ENCODE data around the gene TTLL11. TPM values are rescaled to one million over a fixed set of nuclear protein-coding genes. Genes with fewer than 3 reads are reported as not detected.

The TTLL11 gene
- total and polyA plus RNA-seq, 5 donors from 2014 or later = 2.0 to 6.1 (median 3.5) TPM

- H3K4me3 Mint-ChIP-seq = no peak overlapping the region
- H3K36me3 ChIP-seq (ENCODE audit: control insufficient read depth, insufficient read depth, low read length) = no peaks in the 10 kb centered on the region
- H3K27ac Mint-ChIP-seq = no peak overlapping the region
- ATAC-seq (ENCODE audit: low read depth in 2 of 2) = no peak
- no peaks in the 10 kb centered on the region for H3K9me3 Mint-ChIP-seq
- no peaks in the 10 kb centered on the region for H3K36me3 Mint-ChIP-seq
- H3K4me3 ChIP-seq (ENCODE audit: low read depth, low read length) = no peak overlapping the region
- H3K27ac ChIP-seq (ENCODE audit: insufficient read depth, low read length, poor library complexity, severe bottlenecking) = no peak overlapping the region
- no peaks in the 10 kb centered on the region for H3K27me3 Mint-ChIP-seq
- DNase-seq = no peak
- H3K4me1 ChIP-seq (ENCODE audit: control insufficient read depth, insufficient read depth, low read length, poor library complexity, severe bottlenecking) = no peaks in the 10 kb centered on the region
- H3K4me1 Mint-ChIP-seq = no peaks in the 10 kb centered on the region
- no peaks in the 10 kb centered on the region for H3K9me3 ChIP-seq (ENCODE audit: control insufficient read depth in 2 of 2, low read length in 2 of 2)
- H3K27me3 ChIP-seq (ENCODE audit: control insufficient read depth, insufficient read depth, low read length) = no peaks in the 10 kb centered on the region
Measured at GRCh38 chr9:121942313-121942712, 150.8 kb downstream of the TTLL11 start.

- ATAC-seq (ENCODE audit: low read depth in 2 of 2) (no peak), DNase-seq (no peak)
- no peaks in the 10 kb centered on the region for H3K4me1 Mint-ChIP-seq
- Histone ChIP-seq H3K9me3 (ENCODE audit: control insufficient read depth in 2 of 2, low read length in 2 of 2) (no peaks in the 10 kb centered on the region), H3K4me1 (ENCODE audit: control insufficient read depth, insufficient read depth, low read length, poor library complexity, severe bottlenecking) (no peaks in the 10 kb centered on the region), H3K4me3 (ENCODE audit: low read depth, low read length) (no peak overlapping the region), H3K27ac (ENCODE audit: insufficient read depth, low read length, poor library complexity, severe bottlenecking) (no peak overlapping the region), H3K27me3 (ENCODE audit: control insufficient read depth, insufficient read depth, low read length) (no peaks in the 10 kb centered on the region), H3K36me3 (ENCODE audit: control insufficient read depth, insufficient read depth, low read length) (no peaks in the 10 kb centered on the region)
- no peak overlapping the region for H3K27ac Mint-ChIP-seq
- H3K9me3 Mint-ChIP-seq = no peaks in the 10 kb centered on the region
- H3K4me3 Mint-ChIP-seq = no peak overlapping the region
- no peaks in the 10 kb centered on the region for H3K36me3 Mint-ChIP-seq
- no peaks in the 10 kb centered on the region for H3K27me3 Mint-ChIP-seq
Measured at GRCh38 chr9:121939643-121940042, 153.5 kb downstream of the TTLL11 start.

- no peak overlapping the region for H3K4me3 ChIP-seq (ENCODE audit: low read depth, low read length)
- Mint-ChIP-seq H3K36me3 (no peaks in the 10 kb centered on the region), H3K4me3 (no peak overlapping the region)
Measured at GRCh38 chr9:121938621-121939020, 154.5 kb downstream of the TTLL11 start.

GRCh38 chr9:121937240-121937639 is 155.9 kb downstream of the TTLL11 start:
- no peak overlapping the region for H3K4me3 ChIP-seq (ENCODE audit: low read depth, low read length)
- Mint-ChIP-seq H3K4me3 (no peak overlapping the region), H3K9me3 (peaks cover 0 to 1% (median 0%) of the 10 kb centered on the region in 7 donors), H3K36me3 (no peaks in the 10 kb centered on the region), H3K27ac (no peak overlapping the region), H3K4me1 (no peaks in the 10 kb centered on the region), H3K27me3 (no peaks in the 10 kb centered on the region)
- H3K4me1 ChIP-seq (ENCODE audit: control insufficient read depth, insufficient read depth, low read length, poor library complexity, severe bottlenecking) = no peaks in the 10 kb centered on the region
- no peak for DNase-seq
- H3K9me3 ChIP-seq (ENCODE audit: control insufficient read depth in 2 of 2, low read length in 2 of 2) = no peaks in the 10 kb centered on the region
- no peaks in the 10 kb centered on the region for H3K27me3 ChIP-seq (ENCODE audit: control insufficient read depth, insufficient read depth, low read length)
- no peak overlapping the region for H3K27ac ChIP-seq (ENCODE audit: insufficient read depth, low read length, poor library complexity, severe bottlenecking)
- H3K36me3 ChIP-seq (ENCODE audit: control insufficient read depth, insufficient read depth, low read length) = no peaks in the 10 kb centered on the region
- ATAC-seq (ENCODE audit: low read depth in 2 of 2) = no peak

More at GRCh38 chr9:121938621-121939020, 154.5 kb downstream of the TTLL11 start:
- Mint-ChIP-seq H3K27me3 (no peaks in the 10 kb centered on the region), H3K4me1 (no peaks in the 10 kb centered on the region), H3K27ac (no peak overlapping the region), H3K9me3 (no peaks in the 10 kb centered on the region)
- ATAC-seq (ENCODE audit: low read depth in 2 of 2) (no peak), DNase-seq (no peak)
- no peaks in the 10 kb centered on the region for H3K27me3 ChIP-seq (ENCODE audit: control insufficient read depth, insufficient read depth, low read length)
- no peak overlapping the region for H3K27ac ChIP-seq (ENCODE audit: insufficient read depth, low read length, poor library complexity, severe bottlenecking)
- no peaks in the 10 kb centered on the region for H3K9me3 ChIP-seq (ENCODE audit: control insufficient read depth in 2 of 2, low read length in 2 of 2)
- H3K36me3 ChIP-seq (ENCODE audit: control insufficient read depth, insufficient read depth, low read length) = no peaks in the 10 kb centered on the region
- no peaks in the 10 kb centered on the region for H3K4me1 ChIP-seq (ENCODE audit: control insufficient read depth, insufficient read depth, low read length, poor library complexity, severe bottlenecking)

- DNase-seq = no peak
Measured at GRCh38 chr9:121935739-121936138, 157.4 kb downstream of the TTLL11 start.

GRCh38 chr9:121930956-121931355 is 162.2 kb downstream of the TTLL11 start:
- H3K4me1 ChIP-seq (ENCODE audit: control insufficient read depth, insufficient read depth, low read length, poor library complexity, severe bottlenecking) = no peaks in the 10 kb centered on the region
- Mint-ChIP-seq H3K4me3 (no peak overlapping the region), H3K4me1 (no peaks in the 10 kb centered on the region), H3K27me3 (peaks cover 2% of the 10 kb centered on the region), H3K27ac (no peak overlapping the region), H3K36me3 (no peaks in the 10 kb centered on the region), H3K9me3 (peaks cover 0 to 1% (median 0%) of the 10 kb centered on the region in 7 donors)
- H3K27ac ChIP-seq (ENCODE audit: insufficient read depth, low read length, poor library complexity, severe bottlenecking) = no peak overlapping the region
- no peak for DNase-seq
- H3K9me3 ChIP-seq (ENCODE audit: control insufficient read depth in 2 of 2, low read length in 2 of 2) = no peaks in the 10 kb centered on the region
- H3K36me3 ChIP-seq (ENCODE audit: control insufficient read depth, insufficient read depth, low read length) = no peaks in the 10 kb centered on the region
- no peaks in the 10 kb centered on the region for H3K27me3 ChIP-seq (ENCODE audit: control insufficient read depth, insufficient read depth, low read length)
- no peak for ATAC-seq (ENCODE audit: low read depth in 2 of 2)
- no peak overlapping the region for H3K4me3 ChIP-seq (ENCODE audit: low read depth, low read length)

More at GRCh38 chr9:121935739-121936138, 157.4 kb downstream of the TTLL11 start:
- H3K36me3 ChIP-seq (ENCODE audit: control insufficient read depth, insufficient read depth, low read length) = no peaks in the 10 kb centered on the region
- no peaks in the 10 kb centered on the region for H3K27me3 Mint-ChIP-seq
- H3K4me1 ChIP-seq (ENCODE audit: control insufficient read depth, insufficient read depth, low read length, poor library complexity, severe bottlenecking) = no peaks in the 10 kb centered on the region
- no peak overlapping the region for H3K4me3 Mint-ChIP-seq
- no peak overlapping the region for H3K27ac Mint-ChIP-seq
- no peak overlapping the region for H3K4me3 ChIP-seq (ENCODE audit: low read depth, low read length)
- no peaks in the 10 kb centered on the region for H3K9me3 ChIP-seq (ENCODE audit: control insufficient read depth in 2 of 2, low read length in 2 of 2)
- H3K36me3 Mint-ChIP-seq = no peaks in the 10 kb centered on the region
- no peaks in the 10 kb centered on the region for H3K4me1 Mint-ChIP-seq
- peaks cover 0 to 1% (median 0%) of the 10 kb centered on the region in 7 donors for H3K9me3 Mint-ChIP-seq
- H3K27me3 ChIP-seq (ENCODE audit: control insufficient read depth, insufficient read depth, low read length) = no peaks in the 10 kb centered on the region
- H3K27ac ChIP-seq (ENCODE audit: insufficient read depth, low read length, poor library complexity, severe bottlenecking) = no peak overlapping the region
- ATAC-seq (ENCODE audit: low read depth in 2 of 2) = no peak

GRCh38 chr9:121929893-121930875 is 162.9 kb downstream of the TTLL11 start:
- H3K4me1 ChIP-seq (ENCODE audit: control insufficient read depth, insufficient read depth, low read length, poor library complexity, severe bottlenecking) = no peaks in the 10 kb centered on the region
- ATAC-seq (ENCODE audit: low read depth in 2 of 2) (no peak), DNase-seq (no peak)
- H3K27ac ChIP-seq (ENCODE audit: insufficient read depth, low read length, poor library complexity, severe bottlenecking) = no peak overlapping the region
- Mint-ChIP-seq H3K4me1 (no peaks in the 10 kb centered on the region), H3K9me3 (peaks cover 0 to 1% (median 0%) of the 10 kb centered on the region in 7 donors), H3K4me3 (no peak overlapping the region), H3K36me3 (no peaks in the 10 kb centered on the region), H3K27me3 (peaks cover 4% of the 10 kb centered on the region), H3K27ac (no peak overlapping the region)
- no peak overlapping the region for H3K4me3 ChIP-seq (ENCODE audit: low read depth, low read length)
- no peaks in the 10 kb centered on the region for H3K27me3 ChIP-seq (ENCODE audit: control insufficient read depth, insufficient read depth, low read length)
- H3K36me3 ChIP-seq (ENCODE audit: control insufficient read depth, insufficient read depth, low read length) = no peaks in the 10 kb centered on the region
- H3K9me3 ChIP-seq (ENCODE audit: control insufficient read depth in 2 of 2, low read length in 2 of 2) = no peaks in the 10 kb centered on the region

GRCh38 chr9:121927636-121928035 is 165.5 kb downstream of the TTLL11 start:
- Mint-ChIP-seq H3K9me3 (no peaks in the 10 kb centered on the region), H3K27ac (no peak overlapping the region), H3K27me3 (peaks cover 7% of the 10 kb centered on the region), H3K36me3 (peaks cover 4% of the 10 kb centered on the region), H3K4me3 (no peak overlapping the region), H3K4me1 (no peaks in the 10 kb centered on the region)
- Histone ChIP-seq H3K4me1 (ENCODE audit: control insufficient read depth, insufficient read depth, low read length, poor library complexity, severe bottlenecking) (no peaks in the 10 kb centered on the region), H3K36me3 (ENCODE audit: control insufficient read depth, insufficient read depth, low read length) (no peaks in the 10 kb centered on the region), H3K27ac (ENCODE audit: insufficient read depth, low read length, poor library complexity, severe bottlenecking) (no peak overlapping the region), H3K27me3 (ENCODE audit: control insufficient read depth, insufficient read depth, low read length) (no peaks in the 10 kb centered on the region), H3K9me3 (ENCODE audit: control insufficient read depth in 2 of 2, low read length in 2 of 2) (no peaks in the 10 kb centered on the region), H3K4me3 (ENCODE audit: low read depth, low read length) (no peak overlapping the region)
- ATAC-seq (ENCODE audit: low read depth in 2 of 2) (no peak), DNase-seq (no peak)

Measured in CD4-positive, CD25-positive, alpha-beta regulatory T cell (primary cell).